Retinal pigment epithelial cell (primary cell): ENCODE results near the gene CNOT1.
"Not testable (repeated sequence)": the region's sequence is repeated elsewhere in the genome, so short reads cannot be mapped to it uniquely, and the experiment has no call there.

ENCODE experiments used
- DNase-seq: peaks from one replicate; pipeline ENCODE4 v3.0.0-alpha.2; 2010; ENCODE audit warnings: low read depth
- H3K4me3 ChIP-seq: 2 replicates; pipeline ENCODE4 v1.5.1; 2011; ENCODE audit warnings: mild to moderate bottlenecking, low read length, control low read depth, moderate library complexity
- TF ChIP-seq, protein P1 (sequence below): conservative IDR thresholded peaks from 2 replicates; pipeline ENCODE4 v1.5.1; 2011; ENCODE audit warnings: low read depth, low read length, control low read depth, inconsistent platforms

Gene CNOT1

GRCh38 chr16:58647107-58647506, 17.5 kb upstream of the CNOT1 start:
- H3K4me3 ChIP-seq = no peak overlapping the region
- no peak for DNase-seq
- TF ChIP-seq, protein P1, sequence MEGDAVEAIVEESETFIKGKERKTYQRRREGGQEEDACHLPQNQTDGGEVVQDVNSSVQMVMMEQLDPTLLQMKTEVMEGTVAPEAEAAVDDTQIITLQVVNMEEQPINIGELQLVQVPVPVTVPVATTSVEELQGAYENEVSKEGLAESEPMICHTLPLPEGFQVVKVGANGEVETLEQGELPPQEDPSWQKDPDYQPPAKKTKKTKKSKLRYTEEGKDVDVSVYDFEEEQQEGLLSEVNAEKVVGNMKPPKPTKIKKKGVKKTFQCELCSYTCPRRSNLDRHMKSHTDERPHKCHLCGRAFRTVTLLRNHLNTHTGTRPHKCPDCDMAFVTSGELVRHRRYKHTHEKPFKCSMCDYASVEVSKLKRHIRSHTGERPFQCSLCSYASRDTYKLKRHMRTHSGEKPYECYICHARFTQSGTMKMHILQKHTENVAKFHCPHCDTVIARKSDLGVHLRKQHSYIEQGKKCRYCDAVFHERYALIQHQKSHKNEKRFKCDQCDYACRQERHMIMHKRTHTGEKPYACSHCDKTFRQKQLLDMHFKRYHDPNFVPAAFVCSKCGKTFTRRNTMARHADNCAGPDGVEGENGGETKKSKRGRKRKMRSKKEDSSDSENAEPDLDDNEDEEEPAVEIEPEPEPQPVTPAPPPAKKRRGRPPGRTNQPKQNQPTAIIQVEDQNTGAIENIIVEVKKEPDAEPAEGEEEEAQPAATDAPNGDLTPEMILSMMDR = no peak

DNA sequence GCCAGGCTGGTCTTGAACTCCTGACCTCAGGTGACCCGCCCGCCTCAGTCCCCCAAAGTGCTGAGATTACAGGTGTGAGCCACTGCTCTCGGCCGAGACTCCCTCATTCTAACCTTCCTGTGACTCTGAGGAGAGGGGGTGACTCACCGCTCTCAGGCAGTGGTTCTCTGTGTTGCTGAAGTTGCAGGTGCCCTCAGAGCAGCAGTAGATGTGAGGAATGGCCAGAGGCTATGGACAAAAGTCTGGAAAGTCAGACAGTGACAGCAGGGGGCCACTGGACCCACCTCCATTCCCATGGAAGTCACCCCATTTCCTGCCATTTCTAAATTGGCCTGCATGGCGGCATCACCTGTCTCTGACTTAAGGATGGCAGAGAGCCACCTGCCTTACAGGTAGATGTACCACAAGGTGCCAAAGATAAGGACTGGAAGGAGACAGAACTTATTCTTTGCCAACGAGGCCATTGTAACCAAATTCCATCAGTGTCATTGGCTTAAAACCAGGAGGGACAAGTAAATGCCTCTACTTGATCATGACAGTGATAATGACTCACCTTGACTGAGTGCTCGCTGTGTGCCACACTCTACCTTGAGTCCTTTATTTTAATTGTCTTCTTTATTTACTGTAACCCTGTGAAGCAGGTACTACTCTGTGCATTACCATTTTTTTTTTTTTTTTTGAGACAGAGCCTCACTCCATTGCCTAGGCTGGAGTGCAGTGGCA, 15.3 kb upstream of the CNOT1 start:
- H3K4me3 ChIP-seq = no peak overlapping the region
- TF ChIP-seq, protein P1 = no peak
- DNase-seq = no peak

GRCh38 chr16:58644108-58644507, 14.5 kb upstream of the CNOT1 start:
- TF ChIP-seq, protein P1 = no peak
- H3K4me3 ChIP-seq = no peak overlapping the region
- DNase-seq = no peak

DNA sequence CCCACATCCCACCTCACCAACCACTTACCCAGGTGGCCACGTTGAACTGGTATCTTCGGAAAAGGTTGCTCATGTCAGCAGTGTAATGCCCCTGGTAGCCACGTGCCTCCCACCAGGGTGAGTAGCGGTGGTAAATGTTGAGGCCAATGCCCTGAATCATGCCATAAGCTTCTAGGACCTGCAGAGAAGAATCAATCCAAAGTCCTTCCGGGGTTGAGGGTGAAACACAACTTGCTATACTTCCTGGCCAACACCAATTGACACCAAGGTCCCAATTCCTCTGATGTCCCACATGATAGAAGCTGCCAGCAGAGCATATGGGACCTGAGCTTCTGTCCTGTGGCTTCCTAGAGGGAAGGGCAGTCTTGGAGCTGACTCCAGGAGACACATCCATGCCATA, 11.3 kb upstream of the CNOT1 start:
- DNase-seq = no peak
- H3K4me3 ChIP-seq = no peak overlapping the region
- TF ChIP-seq, protein P1 = no peak

DNA sequence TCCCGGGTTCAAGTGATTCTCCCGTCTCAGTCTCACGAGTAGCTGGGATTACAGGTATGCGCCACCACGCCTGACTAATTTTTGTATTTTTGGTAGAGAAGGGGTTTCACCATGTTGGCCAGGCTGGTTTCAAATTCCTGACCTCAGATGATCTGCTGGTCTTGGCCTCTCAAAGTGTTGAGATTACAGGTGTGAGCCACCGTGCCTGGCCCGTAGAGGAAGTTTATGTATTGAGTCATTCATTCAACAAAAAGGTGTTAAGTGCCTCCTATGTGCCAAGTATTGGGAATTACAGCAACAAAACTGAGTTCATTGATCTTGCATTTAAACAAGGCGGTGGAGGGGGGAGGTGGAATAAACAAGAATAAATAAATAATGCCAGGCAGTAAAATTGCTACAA, 10.2 kb upstream of the CNOT1 start:
- no peak overlapping the region for H3K4me3 ChIP-seq
- TF ChIP-seq, protein P1 = no peak
- DNase-seq = no peak

DNA sequence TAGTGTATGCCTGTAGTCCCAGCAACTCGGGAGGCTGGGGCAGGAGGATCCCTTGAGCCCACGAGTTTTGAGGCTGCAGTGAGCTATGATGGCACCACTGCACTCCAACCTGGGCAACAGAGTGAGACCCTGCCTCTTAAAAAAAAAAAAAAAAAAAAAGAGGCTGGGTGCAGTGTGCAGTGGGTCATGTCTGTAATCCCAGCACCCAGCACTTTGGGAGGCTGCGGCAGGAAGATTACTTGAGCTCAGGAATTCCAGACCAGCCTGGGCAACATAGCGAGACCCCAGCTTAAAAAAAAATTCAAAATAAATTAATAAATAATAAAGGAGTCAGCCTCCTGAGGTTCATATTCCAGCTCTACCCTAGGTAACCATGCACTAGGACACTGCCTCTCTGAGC, 9.6 kb upstream of the CNOT1 start:
- no peak for DNase-seq
- TF ChIP-seq, protein P1 = no peak

DNA sequence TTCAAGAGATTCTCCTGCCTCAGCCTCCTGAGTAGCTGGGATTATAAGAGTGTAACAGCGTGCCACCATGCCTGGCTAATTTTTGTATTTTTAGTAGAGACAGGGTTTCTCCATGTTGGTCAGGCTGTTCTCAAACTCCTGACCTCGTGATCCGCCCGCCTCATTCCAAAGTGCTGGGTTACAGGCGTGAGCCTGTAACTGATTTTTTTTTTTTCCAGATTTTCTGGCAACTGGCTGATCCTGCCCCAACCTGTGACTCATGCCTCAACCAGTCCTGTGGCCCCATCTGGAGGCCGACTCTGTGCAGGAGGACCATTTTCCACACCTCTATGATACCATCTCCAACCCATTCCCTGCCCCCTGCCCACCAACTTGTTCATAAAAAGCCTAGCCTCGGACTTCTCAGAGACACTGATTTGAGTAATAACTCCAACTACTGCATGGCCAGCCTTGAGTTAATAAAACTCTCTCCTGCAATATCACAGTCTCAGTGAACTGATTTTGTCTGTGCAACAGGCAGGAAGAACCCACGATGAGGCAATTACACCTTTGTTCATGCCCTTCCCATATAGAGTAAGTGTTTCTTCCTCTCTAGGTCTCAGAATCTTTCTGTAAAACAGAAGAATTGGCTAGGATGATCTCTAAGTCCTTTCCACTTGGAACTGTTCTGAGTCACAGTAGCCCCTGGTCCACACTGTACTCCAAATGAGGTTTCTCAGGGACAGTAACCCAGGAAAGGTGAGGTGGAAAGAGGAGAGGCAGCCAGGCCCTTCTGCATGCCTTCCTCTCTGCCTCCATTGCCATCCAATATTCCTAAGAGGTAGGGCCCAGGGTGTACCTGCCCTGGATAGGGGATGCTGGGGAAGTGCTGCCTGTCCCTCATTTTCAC, 8.8 kb upstream of the CNOT1 start:
- no peak overlapping the region for H3K4me3 ChIP-seq
- TF ChIP-seq, protein P1 = peak; percentile 63
- peak; percentile 76 for DNase-seq

More for the DNA sequence above, 9.6 kb upstream of the CNOT1 start:
- H3K4me3 ChIP-seq = no peak overlapping the region

DNA sequence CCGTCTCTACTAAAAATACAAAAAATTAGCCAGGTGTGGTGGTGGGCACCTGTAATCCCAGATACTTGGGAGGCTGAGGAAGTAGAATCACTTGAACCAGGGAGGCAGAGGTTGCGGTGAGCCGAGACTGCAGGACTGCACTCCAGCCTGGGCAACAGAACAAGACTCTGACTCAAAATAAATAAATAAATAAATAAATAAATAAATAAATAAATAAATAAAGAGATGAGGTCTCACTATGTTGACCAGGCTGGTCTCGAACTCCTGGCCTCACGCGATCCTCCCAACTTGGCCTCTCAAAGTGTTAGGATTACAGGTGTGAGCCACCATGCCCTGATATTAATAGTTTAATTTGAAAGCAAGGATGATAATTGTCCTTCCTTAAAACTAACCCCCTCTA, 7.4 kb upstream of the CNOT1 start:
- H3K4me3 ChIP-seq, DNase-seq: not testable (repeated sequence)
